GM12891 (cell line): ENCODE data around the gene NPBWR2.
"Not testable (repeated sequence)": the region's sequence is repeated elsewhere in the genome, so short reads cannot be mapped to it uniquely, and the experiment has no call there.

ENCODE experiments used
- PAX5 ChIP-seq: IDR thresholded peaks from 2 replicates; pipeline ENCODE4 v1.6.1; 2011; ENCODE audit warnings: low read length, moderate library complexity, mild to moderate bottlenecking; ENCODE audit not compliant: insufficient read depth, severe bottlenecking
- POLR2A ChIP-seq: IDR thresholded peaks from 2 replicates; pipeline ENCODE4 v1.6.1; 2011; ENCODE audit warnings: low read depth, low read length, control low read depth
- POLR2AphosphoS5 ChIP-seq: IDR thresholded peaks from 2 replicates; pipeline ENCODE4 v1.6.1; 2011; ENCODE audit warnings: low read depth, low read length, control low read depth
- POU2F2 ChIP-seq: IDR thresholded peaks from 2 replicates; pipeline ENCODE4 v1.6.1; 2011; ENCODE audit warnings: low read depth, mild to moderate bottlenecking, control low read depth, low read length, moderate library complexity
- SPI1 ChIP-seq: IDR thresholded peaks from 2 replicates; pipeline ENCODE4 v1.6.1; 2011; ENCODE audit warnings: low read depth, low read length, control low read depth
- TAF1 ChIP-seq: IDR thresholded peaks from 2 replicates; pipeline ENCODE4 v1.6.1; 2011; ENCODE audit warnings: low read depth, low read length, control low read depth

DNA sequence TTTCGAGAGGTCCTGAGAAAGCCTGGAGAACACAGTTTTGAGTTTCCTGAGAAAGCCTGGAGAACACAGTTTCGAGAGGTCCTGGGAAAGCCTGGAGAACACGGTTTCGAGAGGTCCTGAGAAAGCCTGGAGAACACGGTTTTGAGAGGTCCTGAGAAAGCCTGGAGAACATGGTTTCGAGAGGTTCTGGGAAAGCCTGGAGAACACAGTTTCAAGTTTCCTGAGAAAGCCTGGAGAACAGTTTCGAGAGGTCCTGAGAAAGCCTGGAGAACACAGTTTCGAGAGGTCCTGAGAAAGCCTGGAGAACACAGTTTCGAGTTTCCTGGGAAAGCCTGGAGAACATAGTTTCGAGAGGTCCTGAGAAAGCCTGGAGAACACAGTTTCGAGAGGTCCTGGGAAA, 16.2 kb upstream of the NPBWR2 start:
- TF ChIP-seq POLR2A, POLR2AphosphoS5, TAF1, POU2F2, SPI1, PAX5: not testable (repeated sequence)
